Right renal pelvis (tissue), 4 donors: Measurements from ENCODE around the gene IL4I1. TPM values are rescaled to one million over a fixed set of nuclear protein-coding genes. Genes with fewer than 3 reads are reported as not detected.
A peak's percentile ranks its signal among the peaks of the same experiment; 100 is the strongest.

ENCODE experiments used
- DNase-seq, 4 donors: peaks; one replicate each; pipeline ENCODE4 v3.0.0-alpha.2; 2013; ENCODE audit warnings: low read depth in 4 of 4, low spot score in 3 of 4, missing footprints in 1 of 4
- polyA plus RNA-seq, 4 donors: library from polyadenylated mRNA; unstranded; fragments of 120-200 nt; gene quantifications; one replicate each; pipeline ENCODE4 v1.2.1, GENCODE V29; 2013; ENCODE audit not compliant: insufficient read length in 4 of 4

The IL4I1 gene
- polyA plus RNA-seq, 4 donors: 1.7 to 3.6 (median 2.3) TPM

GRCh38 chr19:49866933-49867782 is 29.5 kb downstream of the IL4I1 start, which contains the start of gene PNKP:
Gene PNKP (minus strand): TSS chr19:49867576. CDS start chr19:49867204, 372 bp downstream.
- DNase-seq: peak in 3 of 4 donors; percentile 77 to 93 (median 89)

GRCh38 chr19:49864890-49865289 is 31.8 kb downstream of the IL4I1 start:
- DNase-seq: no peak

GRCh38 chr19:49863935-49864320 is 32.8 kb downstream of the IL4I1 start:
- no peak for DNase-seq

- DNase-seq: no peak
Measured at GRCh38 chr19:49863254-49863934, 33.3 kb downstream of the IL4I1 start.

- no peak for DNase-seq
Measured at GRCh38 chr19:49862391-49863253, 34.1 kb downstream of the IL4I1 start.

- no peak for DNase-seq
Measured at GRCh38 chr19:49861541-49862378, 34.9 kb downstream of the IL4I1 start.

DNA sequence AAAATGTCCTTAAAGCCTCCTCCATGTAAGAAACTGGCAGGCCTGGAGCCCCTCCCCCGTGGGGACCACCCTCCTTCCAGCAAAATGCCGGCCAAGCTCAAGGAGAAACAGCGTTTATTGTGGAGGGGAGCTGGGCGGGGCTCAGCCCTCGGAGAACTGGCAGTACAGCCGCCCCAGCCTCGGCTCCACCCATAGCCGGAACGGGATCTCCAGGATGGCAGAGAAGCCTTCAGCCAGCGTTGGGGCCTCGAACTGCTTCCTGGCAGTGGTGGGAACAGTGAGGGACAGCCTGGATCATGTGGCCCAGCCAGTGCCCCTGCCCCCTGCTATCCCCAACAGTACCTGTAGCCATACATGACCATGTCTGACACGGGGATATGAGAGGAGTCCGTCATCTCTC is 35.6 kb downstream of the IL4I1 start:
- no peak for DNase-seq

GRCh38 chr19:49860336-49861102 is 36.2 kb downstream of the IL4I1 start:
- no peak for DNase-seq

DNA sequence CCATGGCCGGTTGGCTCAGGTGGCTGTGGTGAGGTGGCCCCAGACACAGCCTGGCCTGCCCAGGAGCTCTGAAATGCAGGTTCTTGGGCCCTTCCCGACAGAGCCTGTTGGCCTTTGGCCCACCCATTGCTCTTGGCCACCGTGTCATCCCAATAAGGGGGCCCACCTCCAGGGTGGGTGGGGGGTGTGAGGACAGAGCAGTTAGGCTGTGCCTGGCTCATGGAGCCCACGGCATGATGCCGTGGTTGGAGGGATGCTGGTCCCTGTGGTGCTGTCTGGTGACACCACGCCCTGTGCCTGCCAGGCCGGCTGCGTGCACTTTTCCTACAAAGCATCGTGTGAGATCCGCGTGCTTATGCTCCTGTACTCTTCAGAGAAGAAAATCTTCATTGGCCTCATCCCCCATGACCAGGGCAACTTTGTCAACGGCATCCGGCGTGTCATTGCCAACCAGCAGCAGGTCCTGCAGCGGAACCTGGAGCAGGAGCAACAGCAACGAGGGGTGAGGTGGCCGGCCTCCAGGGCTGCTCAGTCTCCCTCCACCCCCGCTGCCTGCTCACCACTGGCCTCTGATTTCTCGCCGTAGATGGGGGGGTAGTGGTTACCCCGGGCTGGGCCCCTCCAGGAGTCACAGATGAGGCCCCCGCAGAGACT is 36.9 kb downstream of the IL4I1 start:
- no peak for DNase-seq

GRCh38 chr19:49858088-49858985 is 38.4 kb downstream of the IL4I1 start:
- DNase-seq: no peak

GRCh38 chr19:49857838-49858087 is 38.9 kb downstream of the IL4I1 start:
- no peak for DNase-seq

- DNase-seq: no peak
Measured at GRCh38 chr19:49857061-49857837, 39.4 kb downstream of the IL4I1 start.

- no peak for DNase-seq
Measured at GRCh38 chr19:49856574-49857021, 40.1 kb downstream of the IL4I1 start.

DNA sequence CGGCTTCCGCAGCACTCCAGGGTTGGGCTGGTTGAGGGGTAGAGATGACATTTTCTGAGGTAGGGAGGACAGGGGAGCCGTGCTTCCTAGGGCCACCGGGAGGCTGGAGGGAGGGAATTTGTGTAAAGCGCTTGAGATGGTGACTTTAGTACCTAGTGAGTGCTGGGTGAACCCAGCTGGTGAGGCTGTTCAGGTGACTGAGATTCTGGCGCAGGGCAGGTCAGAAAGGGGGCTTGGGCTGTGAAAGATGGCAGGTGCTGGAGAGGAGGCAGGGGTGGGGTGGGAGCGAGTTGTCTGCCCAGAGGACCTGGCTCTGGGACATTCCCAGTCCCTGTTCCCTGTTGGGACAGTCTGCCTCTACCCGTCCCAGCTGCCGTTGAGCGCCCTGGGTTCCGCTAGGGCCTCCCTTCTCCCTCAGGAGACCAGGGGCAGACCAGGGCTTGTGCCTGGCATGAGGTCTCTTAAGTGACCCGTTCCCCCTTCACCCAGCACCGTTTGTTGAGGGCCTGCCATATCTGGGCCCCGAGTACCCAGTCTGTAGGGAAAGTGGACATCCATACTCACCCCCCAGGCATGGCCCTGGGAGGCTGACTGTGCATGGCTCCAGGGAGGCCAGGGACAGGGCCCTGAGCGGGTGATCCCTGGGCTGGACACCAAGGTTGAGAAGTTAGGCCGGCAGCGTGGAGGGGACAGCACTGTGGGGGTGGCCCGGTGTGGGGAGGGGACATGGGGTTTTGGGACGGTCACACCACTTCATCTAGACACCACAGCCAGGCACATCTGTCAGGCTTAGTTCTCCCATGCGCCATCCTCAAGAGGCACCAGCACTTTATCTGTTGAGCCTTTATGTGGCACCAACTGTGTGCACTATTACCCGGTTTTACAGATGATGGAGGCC is 40.8 kb downstream of the IL4I1 start:
- DNase-seq: no peak

- DNase-seq: no peak
Measured at GRCh38 chr19:49855277-49855675, 41.4 kb downstream of the IL4I1 start.
